Left kidney (tissue), 1 donor: ENCODE measurements around the gene C1QTNF7. TPM values are rescaled to one million over a fixed set of nuclear protein-coding genes. Genes with fewer than 3 reads are reported as not detected.

Experiments
- polyA plus RNA-seq: library from polyadenylated mRNA; unstranded; fragments of 120-200 nt; gene quantifications from one replicate; pipeline ENCODE4 v1.2.1, GENCODE V29; 2013; ENCODE audit not compliant: insufficient read length

Gene C1QTNF7
- polyA plus RNA-seq, 1 donor, result 27.6 TPM

Other genes with a start within 250 kb of the C1QTNF7 start
- 62.2 TPM for gene CC2D2A, start 41.8 kb downstream of the C1QTNF7 start, polyA plus RNA-seq
- 134 TPM for gene FBXL5, start 227.3 kb downstream of the C1QTNF7 start, polyA plus RNA-seq